Breast epithelium (tissue), 4 donors: ENCODE data around the gene TBXAS1. TPM values are rescaled to one million over a fixed set of nuclear protein-coding genes. Genes with fewer than 3 reads are reported as not detected.

Experiments used
- DNase-seq, 2 donors: peaks; one replicate each; pipeline ENCODE4 v3.0.0-alpha.2; 2019; ENCODE audit warnings: low spot score in 2 of 2
- H3K27ac ChIP-seq, 2 donors: fragments of 200-600 bp; sonication (generic) in 1 of 2; one replicate each; pipeline ENCODE4 v1.5.1; 2016 to 2019; ENCODE audit warnings: mild to moderate bottlenecking in 1 of 2
- H3K27me3 ChIP-seq, 2 donors: fragments of 200-600 bp; sonication (generic) in 1 of 2; one replicate each; pipeline versions ENCODE4 v1.5.1 to v1.6.0; 2017 to 2019; ENCODE audit warnings: control low read depth in 1 of 2, mild to moderate bottlenecking in 1 of 2
- H3K36me3 ChIP-seq: fragments of 200-600 bp; one replicate; pipeline ENCODE4 v1.5.1; 2019
- H3K4me1 ChIP-seq, 2 donors: fragments of 200-600 bp; sonication (generic); one replicate each; pipeline ENCODE4 v1.5.1; 2016 to 2019; ENCODE audit warnings: control low read depth in 1 of 2
- H3K4me3 ChIP-seq, 3 donors: fragments of 200-600 bp; sonication (generic); 1 replicate in 2 of 3; 2 replicates in 1 of 3; pipeline ENCODE4 v1.5.1; 2016 to 2019; ENCODE audit warnings: mild to moderate bottlenecking in 3 of 3, moderate library complexity in 2 of 3
- H3K9me3 ChIP-seq, 2 donors: fragments of 200-600 bp; sonication (generic) in 1 of 2; one replicate each; pipeline ENCODE4 v1.5.1; 2016 to 2019; ENCODE audit warnings: control low read depth in 1 of 2
- POLR2A ChIP-seq: fragments of 450-650 bp; IDR thresholded peaks from one replicate; pipeline ENCODE4 v1.6.1; 2016; ENCODE audit warnings: antibody characterized with exemption, mild to moderate bottlenecking, moderate library complexity
- POLR2AphosphoS5 ChIP-seq, 3 donors: sonication (generic); formaldehyde crosslinking; IDR thresholded peaks; one replicate each; pipeline ENCODE4 v1.6.1; 2017; ENCODE audit warnings: antibody characterized with exemption in 3 of 3
- intact Hi-C: fragments of 100-400 bp; cut with DNase I; formaldehyde crosslinking; loops from one replicate; pipeline ENCODE4 v1.15.1; 2023; ENCODE audit warnings: low total_unique reads
- total RNA-seq, 3 donors: library from RNA; depleted of rRNA; stranded (reverse); fragments of >200 nt; gene quantifications; one replicate each; pipeline ENCODE4 v1.1.0, GENCODE V29; 2016
- TF ChIP-seq, protein P1 (sequence below), 3 donors: fragments of 450-650 bp; IDR thresholded peaks; one replicate each; pipeline ENCODE4 v1.5.1; 2016 to 2017; ENCODE audit warnings: antibody characterized with exemption in 3 of 3, mild to moderate bottlenecking in 3 of 3, moderate library complexity in 3 of 3

TBXAS1 gene
- total RNA-seq, 3 donors from 2014 or later: 17.7 to 59.8 (median 17.9) TPM

DNA sequence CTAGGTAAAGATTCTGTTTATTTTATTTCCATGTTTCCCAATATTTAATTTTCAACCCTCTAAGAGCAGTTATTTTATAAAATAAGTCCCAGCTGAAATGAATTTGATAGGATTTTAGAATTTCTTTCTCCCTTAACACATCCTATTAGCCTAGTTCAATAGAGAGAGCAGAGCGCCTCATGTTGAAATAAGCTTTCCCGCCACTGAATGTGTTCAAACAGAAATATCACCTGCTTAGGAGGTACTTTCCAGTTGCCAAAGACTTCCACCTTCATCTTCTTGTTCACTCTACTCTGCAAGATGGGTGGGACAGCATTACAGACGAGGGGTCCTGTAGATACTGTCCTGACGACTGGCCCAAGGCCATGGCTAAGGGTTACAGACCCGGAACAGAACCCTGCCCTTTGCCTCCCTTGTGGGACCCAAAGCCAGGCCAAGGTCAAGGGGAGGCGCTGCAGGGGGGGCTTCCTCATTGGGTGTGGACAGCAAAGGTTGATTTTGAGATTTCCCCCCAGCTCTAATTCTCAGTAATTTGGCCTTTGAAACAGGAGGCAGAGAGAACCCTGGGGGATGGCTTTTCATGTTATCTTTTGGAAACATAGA is 171.7 kb downstream of the TBXAS1 start:
- no peaks in the 10 kb centered on the region for H3K36me3 ChIP-seq
- intact Hi-C loops: no loop called here
- no peak overlapping the region for H3K27ac ChIP-seq
- no peaks in the 10 kb centered on the region for H3K9me3 ChIP-seq
- no peak overlapping the region for H3K4me3 ChIP-seq
- no peaks in the 10 kb centered on the region for H3K27me3 ChIP-seq
- DNase-seq: no peak
- TF ChIP-seq POLR2AphosphoS5 (IDR thresholded peaks at IDR 0.05) (no peak), POLR2A (no peak)
- TF ChIP-seq, protein P1, sequence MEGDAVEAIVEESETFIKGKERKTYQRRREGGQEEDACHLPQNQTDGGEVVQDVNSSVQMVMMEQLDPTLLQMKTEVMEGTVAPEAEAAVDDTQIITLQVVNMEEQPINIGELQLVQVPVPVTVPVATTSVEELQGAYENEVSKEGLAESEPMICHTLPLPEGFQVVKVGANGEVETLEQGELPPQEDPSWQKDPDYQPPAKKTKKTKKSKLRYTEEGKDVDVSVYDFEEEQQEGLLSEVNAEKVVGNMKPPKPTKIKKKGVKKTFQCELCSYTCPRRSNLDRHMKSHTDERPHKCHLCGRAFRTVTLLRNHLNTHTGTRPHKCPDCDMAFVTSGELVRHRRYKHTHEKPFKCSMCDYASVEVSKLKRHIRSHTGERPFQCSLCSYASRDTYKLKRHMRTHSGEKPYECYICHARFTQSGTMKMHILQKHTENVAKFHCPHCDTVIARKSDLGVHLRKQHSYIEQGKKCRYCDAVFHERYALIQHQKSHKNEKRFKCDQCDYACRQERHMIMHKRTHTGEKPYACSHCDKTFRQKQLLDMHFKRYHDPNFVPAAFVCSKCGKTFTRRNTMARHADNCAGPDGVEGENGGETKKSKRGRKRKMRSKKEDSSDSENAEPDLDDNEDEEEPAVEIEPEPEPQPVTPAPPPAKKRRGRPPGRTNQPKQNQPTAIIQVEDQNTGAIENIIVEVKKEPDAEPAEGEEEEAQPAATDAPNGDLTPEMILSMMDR (IDR thresholded peaks at IDR 0.05): no peak
- no peaks in the 10 kb centered on the region for H3K4me1 ChIP-seq

DNA sequence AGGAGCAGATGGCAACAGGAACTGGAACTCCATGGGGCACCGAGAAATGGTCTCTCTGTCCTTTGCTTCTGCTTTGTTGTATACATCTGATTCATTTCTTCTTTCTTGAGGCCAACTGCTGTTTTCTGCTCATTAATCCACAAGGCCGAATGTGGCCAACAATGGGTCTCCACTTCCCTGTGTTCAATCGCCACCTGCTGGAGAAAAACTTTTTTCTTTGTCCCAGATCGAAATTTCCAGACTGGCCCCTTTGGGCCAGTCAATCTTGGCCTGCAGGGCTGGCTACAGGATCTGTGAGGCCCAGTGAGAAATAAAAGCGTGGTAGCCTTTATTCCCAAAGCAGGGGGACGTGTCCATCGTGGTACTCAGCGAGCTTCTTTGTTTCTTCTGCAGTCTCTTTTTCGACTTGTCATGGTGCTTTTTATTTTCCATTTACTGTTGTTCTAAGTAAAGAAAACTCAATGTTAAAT is 174.9 kb downstream of the TBXAS1 start:
- no peaks in the 10 kb centered on the region for H3K27me3 ChIP-seq
- DNase-seq: no peak
- intact Hi-C loops: loop anchor here (1.0 kb wide), 1 partner anchor 361 kb away; no protein-coding TSS in a partner anchor
- no peaks in the 10 kb centered on the region for H3K36me3 ChIP-seq
- no peaks in the 10 kb centered on the region for H3K9me3 ChIP-seq
- no peak for TF ChIP-seq POLR2AphosphoS5 (IDR thresholded peaks at IDR 0.05)
- TF ChIP-seq, protein P1 (IDR thresholded peaks at IDR 0.05): peak in 2 of 3 donors; percentile 44 to 47
- H3K4me3 ChIP-seq: no peak overlapping the region
- H3K4me1 ChIP-seq: no peaks in the 10 kb centered on the region
- no peak overlapping the region for H3K27ac ChIP-seq

DNA sequence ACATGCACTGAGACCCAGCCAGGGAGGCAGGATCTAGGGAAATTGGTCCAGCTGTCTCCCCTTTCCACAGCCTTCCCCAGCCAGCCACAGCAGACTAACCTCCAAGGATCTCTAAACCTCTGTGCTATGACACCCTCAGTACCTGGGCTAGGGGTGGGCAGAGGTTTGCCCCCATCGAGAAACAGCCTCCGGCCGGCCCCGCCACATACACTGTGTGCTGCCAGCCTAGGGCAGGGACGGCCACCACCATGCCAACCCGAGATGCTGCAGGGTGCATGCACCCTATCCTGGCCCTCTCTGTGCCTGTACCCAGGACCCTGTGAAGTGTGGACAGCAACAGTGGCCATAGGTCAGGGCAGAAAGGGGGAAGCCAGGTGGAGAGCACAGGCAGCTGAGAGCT is 175.6 kb downstream of the TBXAS1 start:
- Histone ChIP-seq H3K27ac (no peak overlapping the region), H3K9me3 (no peaks in the 10 kb centered on the region), H3K27me3 (no peaks in the 10 kb centered on the region), H3K4me3 (no peak overlapping the region), H3K4me1 (no peaks in the 10 kb centered on the region), H3K36me3 (no peaks in the 10 kb centered on the region)
- DNase-seq: no peak
- intact Hi-C loops: no loop called here
- no peak for TF ChIP-seq POLR2AphosphoS5 (IDR thresholded peaks at IDR 0.05)

DNA sequence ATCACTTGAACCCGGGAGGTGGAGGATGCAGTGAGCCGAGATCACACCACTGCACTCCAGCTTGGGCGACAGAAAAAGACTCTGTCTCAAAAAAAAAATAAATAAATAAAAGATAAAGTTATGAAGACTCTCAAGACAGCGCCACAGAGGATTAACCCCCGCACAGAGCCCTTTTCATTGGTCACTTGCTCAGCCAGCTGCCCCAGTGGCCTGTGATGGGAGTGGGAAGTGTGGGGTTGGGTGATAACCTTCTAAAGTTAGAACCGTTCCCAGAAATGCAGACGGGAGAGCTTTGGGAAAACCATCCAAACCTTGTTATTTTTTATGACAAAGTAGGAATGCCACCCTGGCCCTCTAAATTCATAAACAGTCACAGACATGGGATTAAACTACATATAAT is 176.3 kb downstream of the TBXAS1 start:
- no peaks in the 10 kb centered on the region for H3K27me3 ChIP-seq
- H3K4me1 ChIP-seq: no peaks in the 10 kb centered on the region
- DNase-seq: no peak
- TF ChIP-seq, protein P1 (IDR thresholded peaks at IDR 0.05): no peak
- TF ChIP-seq POLR2A (no peak), POLR2AphosphoS5 (IDR thresholded peaks at IDR 0.05) (no peak)
- no peak overlapping the region for H3K27ac ChIP-seq
- H3K9me3 ChIP-seq: no peaks in the 10 kb centered on the region
- no peaks in the 10 kb centered on the region for H3K36me3 ChIP-seq
- intact Hi-C loops: no loop called here
- no peak overlapping the region for H3K4me3 ChIP-seq

DNA sequence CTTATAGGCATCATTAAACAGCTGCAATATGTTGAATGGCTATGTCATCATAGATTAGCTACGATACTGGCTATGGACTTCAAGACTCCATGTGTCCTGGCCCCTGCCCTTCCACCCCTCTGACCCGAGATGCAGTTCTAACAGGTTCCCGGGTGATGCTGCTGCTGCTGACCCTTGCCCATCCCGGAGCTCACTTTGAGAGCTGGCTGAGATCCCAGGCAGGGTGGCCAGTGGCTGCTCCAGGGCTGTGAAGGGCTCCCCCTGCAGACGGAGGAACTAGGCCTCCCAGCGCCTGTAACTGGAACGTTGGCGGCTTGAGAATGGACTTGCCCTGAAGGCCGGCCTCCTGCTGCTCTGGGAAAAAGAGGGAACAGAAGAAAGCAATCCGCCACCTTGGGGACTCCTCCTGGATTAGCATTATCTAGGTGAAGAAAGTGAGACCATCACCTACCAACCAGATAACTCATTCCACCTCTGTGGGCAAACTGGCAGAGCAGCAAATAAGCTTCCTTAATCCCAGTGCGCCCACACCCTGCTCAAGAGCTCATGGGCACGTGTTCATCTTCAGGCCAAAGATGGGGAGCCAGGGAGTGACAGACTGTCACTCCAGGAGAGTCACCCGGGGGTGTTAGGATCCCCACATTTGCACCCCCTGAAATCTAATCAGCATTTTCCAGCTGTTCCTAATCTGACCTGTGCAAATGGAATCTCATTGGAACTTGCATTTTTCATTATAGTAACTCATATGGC is 176.9 kb downstream of the TBXAS1 start:
- TF ChIP-seq, protein P1 (IDR thresholded peaks at IDR 0.05): no peak
- TF ChIP-seq POLR2A: no peak
- TF ChIP-seq POLR2AphosphoS5 (IDR thresholded peaks at IDR 0.05): no peak
- Histone ChIP-seq H3K36me3 (no peaks in the 10 kb centered on the region), H3K4me3 (no peak overlapping the region), H3K27me3 (no peaks in the 10 kb centered on the region), H3K27ac (no peak overlapping the region), H3K9me3 (no peaks in the 10 kb centered on the region), H3K4me1 (no peaks in the 10 kb centered on the region)
- DNase-seq: no peak
- intact Hi-C loops: no loop called here
